NCI-H82 treated with DMSO at 0.1 percent for 48 hours (cell line): ENCODE measurements around the gene KRTAP6-1.

ENCODE experiments used
- DNase-seq: peaks from one replicate; lab custom pipeline; 2025; ENCODE audit not compliant: unreplicated experiment; lab: John Stamatoyannopoulos, UW

The KRTAP6-1 gene

GRCh38 chr21:30579346-30579745 is 34.4 kb downstream of the KRTAP6-1 start:
- no peak for DNase-seq

- DNase-seq = no peak
Measured at GRCh38 chr21:30577766-30578165, 36.0 kb downstream of the KRTAP6-1 start.

DNA sequence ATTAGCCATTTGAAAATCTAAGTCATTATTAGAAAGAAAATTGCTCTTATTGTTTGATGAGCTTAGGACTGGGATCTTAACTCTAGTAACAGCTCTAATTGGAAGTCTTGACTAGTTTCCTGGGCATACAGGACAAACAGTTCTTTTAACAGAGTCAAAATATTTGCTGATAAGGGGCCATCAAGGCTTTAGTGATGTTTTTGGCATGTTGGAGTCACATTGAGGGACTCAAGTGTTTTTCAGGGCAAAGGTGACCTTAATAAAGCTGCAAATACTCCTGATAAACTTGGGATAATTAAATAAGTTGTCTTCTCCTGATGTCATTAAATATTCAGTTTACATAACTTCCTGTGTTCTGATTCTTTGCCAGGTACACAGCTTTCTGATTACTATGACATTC is 46.1 kb downstream of the KRTAP6-1 start:
- no peak for DNase-seq

DNA sequence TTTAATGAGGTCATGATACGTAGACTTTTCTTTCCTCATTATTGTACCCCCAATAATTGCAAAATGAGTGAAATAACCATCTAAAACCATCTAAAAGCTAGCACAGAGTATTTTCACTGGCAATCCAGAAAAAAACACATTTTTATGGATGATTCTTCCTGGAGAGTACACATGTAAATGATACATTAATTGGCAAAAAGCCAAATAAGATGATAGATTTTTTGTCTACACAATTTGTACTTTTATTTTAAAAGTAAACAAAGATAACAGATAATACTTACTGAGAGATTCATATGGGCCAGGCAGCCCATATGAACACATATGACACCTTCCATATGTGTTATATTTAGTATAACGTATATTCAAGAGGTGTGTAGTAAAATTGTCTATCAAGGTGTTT is 50.1 kb downstream of the KRTAP6-1 start:
- no peak for DNase-seq
